GM19043 (cell line): ENCODE results near the gene BMERB1.
"Not testable (repeated sequence)": the region's sequence is repeated elsewhere in the genome, so short reads cannot be mapped to it uniquely, and the experiment has no call there.

Source experiments
- ATAC-seq: cut with Tn5 transposase; IDR thresholded peaks from one replicate; pipeline ENCODE4 v1.9.1; 2021; ENCODE audit warnings: low read depth; ENCODE audit not compliant: unreplicated experiment

The BMERB1 gene

DNA sequence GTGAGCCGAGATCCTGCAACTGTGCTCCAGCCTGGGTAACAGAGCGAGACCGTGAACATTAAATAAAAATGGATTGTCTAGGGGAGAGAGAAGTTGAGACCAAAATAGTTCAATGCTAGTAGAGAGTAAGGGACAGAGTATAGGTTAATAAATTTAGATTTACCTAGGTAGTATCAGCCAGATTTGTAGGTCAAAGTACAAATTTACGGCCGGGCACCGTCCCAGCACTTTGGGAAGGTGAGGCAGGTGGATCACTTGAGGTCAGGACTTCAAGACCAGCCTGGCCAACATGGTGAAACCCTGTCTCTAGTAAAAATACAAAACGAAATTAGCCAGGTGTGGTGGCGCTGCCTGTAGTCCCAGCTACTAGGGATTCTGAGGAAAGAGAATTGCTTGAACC lies 12.2 kb upstream of the BMERB1 start:
- ATAC-seq, result no peak

GRCh38 chr16:15425861-15426260 lies 8.5 kb upstream of the BMERB1 start:
- no peak for ATAC-seq

DNA sequence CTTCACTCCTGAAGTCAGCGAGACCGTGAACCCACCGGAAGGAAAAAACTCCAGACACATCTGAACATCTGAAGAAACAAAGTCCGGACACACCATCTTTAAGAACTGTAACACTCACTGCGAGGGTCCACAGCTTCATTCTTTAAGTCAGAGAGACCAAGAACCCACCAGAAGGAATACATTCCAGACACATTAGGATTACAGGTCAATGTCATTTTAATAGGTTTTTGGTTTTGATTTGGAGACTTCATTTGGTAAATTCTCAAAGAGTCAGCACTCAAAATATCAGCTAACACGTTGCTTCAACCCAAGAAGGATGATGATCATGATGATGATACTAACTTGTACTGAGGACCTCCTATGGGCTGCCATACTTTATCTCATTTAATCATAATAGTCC lies 7.6 kb upstream of the BMERB1 start:
- ATAC-seq, result no peak

GRCh38 chr16:15427648-15428239 lies 6.6 kb upstream of the BMERB1 start:
- no peak for ATAC-seq

GRCh38 chr16:15430884-15431283 lies 3.5 kb upstream of the BMERB1 start:
- ATAC-seq, result not testable (repeated sequence)

GRCh38 chr16:15434079-15434424 lies 336 bp upstream of the BMERB1 start:
- ATAC-seq, result no peak

DNA sequence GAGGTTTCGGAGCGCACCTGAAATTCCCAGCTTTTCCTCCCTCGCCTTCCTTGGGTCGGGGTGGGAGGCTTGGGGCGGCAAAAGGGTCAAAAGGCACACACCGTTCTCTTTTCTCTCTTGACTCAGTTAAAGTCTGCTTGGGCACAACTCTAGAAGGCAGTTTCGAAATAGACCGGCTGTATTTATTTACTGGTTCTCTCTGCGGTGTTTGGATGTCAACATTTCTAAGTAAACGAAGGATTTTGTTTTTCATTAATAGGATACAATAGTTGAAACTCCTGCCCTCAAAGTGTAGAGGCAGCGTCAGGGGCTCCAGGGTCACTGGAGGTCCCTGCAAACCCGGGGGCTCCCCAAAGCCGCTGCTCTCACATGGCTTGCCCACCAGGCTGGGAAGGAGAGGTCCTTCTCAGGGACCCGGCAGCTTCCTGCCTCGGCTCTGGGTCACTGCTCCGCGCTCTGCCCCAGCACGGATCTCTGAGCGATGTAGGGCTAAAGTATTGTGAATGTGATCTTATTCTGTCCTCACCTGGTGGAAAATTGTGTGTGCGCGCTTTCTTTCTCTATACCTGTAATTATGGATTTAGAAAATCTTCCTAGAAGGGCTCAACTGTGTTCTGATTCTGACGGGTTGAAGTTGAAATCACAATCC lies 952 bp downstream of the BMERB1 start:
- ATAC-seq, result no peak

DNA sequence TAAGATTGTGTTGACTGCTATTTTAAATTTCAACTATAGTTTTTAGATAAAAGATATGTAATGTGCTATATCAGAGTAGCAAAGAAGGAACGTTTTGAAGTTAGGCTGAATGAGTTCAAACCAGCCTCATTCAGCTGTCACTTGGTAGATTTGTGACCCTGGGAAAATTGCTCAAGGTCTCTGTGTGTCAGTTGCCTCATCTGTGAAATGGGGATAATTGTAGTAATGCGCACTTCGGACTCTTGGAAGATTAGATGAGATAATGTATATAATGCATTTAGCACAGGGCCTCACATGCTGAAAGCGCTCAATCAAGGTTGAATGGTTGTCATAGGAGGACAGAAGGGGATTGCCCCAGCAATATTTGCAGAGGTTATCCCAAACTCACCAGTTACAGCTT lies 4.7 kb downstream of the BMERB1 start:
- no peak for ATAC-seq

DNA sequence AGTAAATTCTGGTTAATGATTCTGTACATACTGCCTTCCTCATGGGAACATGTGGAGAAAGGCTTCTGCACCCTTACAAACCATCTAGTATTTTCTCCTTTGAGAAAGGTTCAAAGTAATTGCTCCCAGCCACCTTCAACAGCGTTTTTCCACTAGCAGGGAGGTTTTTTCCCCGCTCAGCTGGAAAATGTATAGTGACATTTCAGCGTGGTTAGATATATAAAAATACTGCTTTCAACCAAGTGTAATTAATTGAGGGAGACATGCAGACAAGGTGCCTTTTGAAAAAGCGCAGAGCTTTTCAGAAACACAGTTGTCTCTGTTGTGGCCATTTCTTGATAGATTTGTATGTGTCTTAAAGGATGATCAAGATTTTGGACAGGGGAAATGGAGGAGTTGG lies 5.1 kb downstream of the BMERB1 start:
- ATAC-seq, result no peak

GRCh38 chr16:15440852-15441251 lies 6.5 kb downstream of the BMERB1 start:
- no peak for ATAC-seq

- ATAC-seq, result not testable (repeated sequence)
Measured at GRCh38 chr16:15442140-15442539, 7.8 kb downstream of the BMERB1 start.

DNA sequence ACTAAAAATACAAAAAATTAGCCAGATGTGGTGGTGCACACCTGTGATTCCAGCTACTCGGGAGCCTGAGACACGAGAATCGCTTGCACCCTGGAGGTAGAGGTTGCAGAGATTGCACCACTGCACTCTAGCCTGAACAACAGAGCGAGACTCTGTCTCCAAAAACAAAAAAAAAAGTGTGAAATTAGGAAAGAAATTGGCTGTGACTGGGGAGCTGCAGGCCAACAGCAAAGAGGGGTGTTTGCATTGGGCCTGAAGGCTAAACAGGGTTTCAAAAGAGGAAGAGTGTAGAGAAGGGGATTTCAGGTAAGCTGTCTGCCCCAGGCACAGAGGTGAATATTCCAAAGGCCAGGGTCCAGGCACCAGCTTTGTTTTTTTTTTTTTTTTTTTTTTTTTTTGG lies 9.4 kb downstream of the BMERB1 start:
- no peak for ATAC-seq

DNA sequence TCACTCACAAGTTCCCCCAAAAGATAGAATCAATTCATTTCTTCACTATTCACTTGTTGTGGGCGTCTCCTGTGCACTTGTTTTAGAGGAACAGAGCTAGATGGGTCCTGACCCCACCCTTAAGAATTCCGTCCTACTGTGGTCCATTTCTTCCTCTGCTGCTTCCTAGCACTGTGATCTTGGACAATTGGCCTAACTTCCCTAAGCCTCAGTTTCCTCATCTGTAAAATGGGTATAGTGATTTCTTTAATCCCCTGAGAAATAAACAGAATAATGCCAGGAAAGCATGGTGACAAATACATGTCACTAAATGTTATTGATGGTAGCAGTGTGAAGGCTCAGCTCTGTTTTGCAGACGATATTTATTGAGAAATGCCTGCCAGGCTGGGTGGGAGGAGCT lies 9.9 kb downstream of the BMERB1 start:
- no peak for ATAC-seq

DNA sequence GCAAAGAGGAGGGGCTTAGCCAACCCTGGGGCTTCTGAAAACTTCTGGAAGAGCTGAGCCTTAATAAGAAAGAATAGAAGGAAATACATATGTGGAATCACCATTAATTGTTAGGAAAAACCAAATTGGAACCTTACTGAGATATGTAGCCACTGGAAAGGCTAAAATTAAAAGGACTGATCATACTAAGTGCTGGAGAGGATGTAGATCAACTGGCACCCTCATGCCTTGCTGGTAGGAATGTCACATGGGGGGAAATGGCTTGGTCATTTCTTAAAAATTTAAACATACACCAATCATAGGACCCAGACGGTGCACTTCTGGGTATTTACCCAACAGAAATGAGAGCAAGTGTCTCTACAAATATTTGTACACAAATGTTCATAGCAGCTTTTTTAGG lies 11.1 kb downstream of the BMERB1 start:
- no peak for ATAC-seq

DNA sequence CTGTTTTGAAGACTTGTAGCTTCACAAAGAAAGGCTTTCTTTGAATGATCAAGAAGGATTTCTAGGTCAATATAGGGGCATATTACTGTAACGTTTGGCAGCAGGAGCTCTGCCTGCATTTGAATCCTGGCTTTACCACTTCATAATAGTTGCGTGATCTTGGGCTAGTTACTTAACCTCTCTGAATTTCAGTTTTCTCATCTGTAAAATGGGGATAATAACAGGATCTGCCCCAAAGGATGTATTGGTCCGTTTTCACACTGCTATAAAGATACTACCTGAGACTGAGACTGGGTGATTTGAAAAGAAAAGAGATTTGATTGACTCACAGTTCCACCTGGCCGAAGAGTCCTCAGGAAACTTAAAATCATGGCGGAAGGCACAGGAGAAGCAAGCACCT lies 12.5 kb downstream of the BMERB1 start:
- no peak for ATAC-seq

DNA sequence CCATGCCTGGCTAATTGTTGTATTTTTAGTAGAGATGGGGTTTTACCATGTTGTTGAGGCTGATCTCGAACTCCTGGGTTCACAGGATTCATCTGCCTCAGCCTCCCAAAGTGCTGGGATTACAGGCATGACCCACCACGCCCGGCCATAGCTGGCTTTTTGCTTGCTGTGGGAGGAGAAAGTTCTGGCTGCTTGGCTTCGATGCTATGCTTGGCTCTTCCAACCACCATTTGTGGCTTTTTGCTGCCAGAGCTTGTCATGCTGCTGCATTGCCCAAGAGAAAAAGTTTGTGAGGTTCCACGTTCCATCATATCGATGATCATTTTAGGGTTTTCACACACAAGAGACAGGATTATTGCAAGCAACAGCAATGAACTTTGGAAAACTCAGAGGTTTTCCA lies 16.2 kb downstream of the BMERB1 start:
- ATAC-seq, result no peak

DNA sequence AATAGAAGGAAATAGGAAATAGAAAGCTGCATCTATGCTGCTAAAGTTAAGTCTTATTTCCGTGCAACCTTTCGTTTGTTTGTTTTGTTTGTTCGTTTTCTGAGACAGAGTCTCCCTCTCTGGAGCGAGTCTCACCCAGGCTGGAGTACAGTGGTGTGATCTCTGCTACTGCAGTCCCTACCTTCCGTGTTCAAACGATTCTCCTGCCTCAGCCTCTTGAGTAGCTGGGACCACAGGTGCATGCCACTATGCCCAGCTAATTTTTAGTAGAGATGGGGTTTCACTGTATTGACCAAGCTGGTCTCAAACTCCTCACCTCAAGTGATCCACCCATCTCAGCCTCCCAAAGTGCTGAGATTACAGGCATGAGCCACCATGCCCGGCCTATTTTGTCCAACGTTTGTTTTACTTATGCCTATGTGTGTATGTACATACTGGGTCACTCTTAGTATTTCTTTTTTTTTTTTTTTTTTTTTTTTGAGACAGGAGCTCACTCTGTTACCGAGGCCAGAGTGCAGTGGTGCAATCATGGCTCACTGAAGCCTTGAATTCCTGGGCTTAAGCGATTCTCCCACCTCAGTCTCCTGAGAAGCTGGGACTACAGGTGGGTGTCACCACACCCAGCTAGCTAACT lies 16.8 kb downstream of the BMERB1 start:
- ATAC-seq, result no peak

DNA sequence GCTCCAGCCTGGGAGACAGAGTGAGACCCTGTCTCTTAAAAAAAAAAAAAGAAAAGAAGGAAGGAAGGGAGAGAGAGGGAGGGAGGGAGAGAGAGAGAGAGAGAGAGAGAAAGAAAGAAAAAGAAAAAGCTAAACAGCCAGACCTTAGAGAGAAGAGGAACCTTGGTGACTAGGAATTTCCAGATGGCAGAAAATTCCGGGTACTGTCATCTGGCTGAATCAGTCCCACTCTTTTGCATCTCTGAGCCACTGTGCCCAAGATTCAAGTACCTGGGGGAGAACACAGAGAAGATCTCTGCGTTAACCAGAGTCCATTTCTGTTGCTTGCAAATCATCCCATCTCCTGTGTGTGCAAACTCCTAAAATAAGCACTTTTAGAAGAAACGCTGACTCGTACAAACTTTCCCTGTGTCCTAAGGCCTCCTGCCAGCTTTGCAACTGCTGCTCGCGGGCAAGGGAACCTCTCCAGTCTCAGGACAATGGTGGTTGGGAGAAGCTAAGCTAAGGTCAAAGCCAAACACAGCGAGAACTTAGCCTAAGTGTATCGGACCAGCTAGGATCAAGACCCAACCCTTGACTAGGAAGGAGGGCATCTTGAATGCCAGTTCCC lies 18.0 kb downstream of the BMERB1 start:
- ATAC-seq, result no peak

GRCh38 chr16:15453296-15453695 lies 18.9 kb downstream of the BMERB1 start:
- not testable (repeated sequence) for ATAC-seq

GRCh38 chr16:15454933-15455332 lies 20.5 kb downstream of the BMERB1 start:
- ATAC-seq, result not testable (repeated sequence)

DNA sequence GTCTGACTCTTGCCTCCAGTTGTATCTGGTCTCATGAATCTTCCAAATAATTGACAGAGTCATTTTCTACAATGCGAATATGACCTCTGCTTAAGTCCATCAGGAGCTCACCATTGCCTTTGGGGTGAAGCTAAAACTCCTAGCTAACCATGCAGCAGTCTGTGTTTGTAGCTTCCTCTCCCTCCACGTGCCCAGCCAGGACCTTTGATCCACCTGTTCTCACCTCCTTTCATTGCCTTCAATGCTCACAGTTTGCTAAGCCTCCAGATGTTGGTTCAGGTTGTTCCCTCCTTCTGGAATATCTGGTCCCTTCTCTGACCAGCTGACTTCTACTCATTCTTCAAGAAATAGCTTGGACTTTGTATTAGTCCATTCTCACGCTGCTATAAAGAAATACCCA lies 23.0 kb downstream of the BMERB1 start:
- ATAC-seq, result no peak

- no peak for ATAC-seq
Measured at GRCh38 chr16:15457958-15458357, 23.6 kb downstream of the BMERB1 start.
